ENCODE measurements around the gene AHCTF1. TPM values are rescaled to one million over a fixed set of nuclear protein-coding genes. Genes with fewer than 3 reads are reported as not detected.
"Not testable (repeated sequence)": the region's sequence is repeated elsewhere in the genome, so short reads cannot be mapped to it uniquely, and the experiment has no call there.

The AHCTF1 gene
- total RNA-seq, 1 experiment from 2014 or later, result 44.3 TPM

- H3K27ac ChIP-seq (ENCODE audit: insufficient read length, low read depth, low read length), result no peak overlapping the region
- DNase-seq, result no peak
- no peak overlapping the region for H4K91ac ChIP-seq (ENCODE audit: insufficient read length, low read depth, low read length)
- H2BK20ac ChIP-seq (ENCODE audit: low read depth, low read length, poor library complexity, severe bottlenecking), result no peak overlapping the region
- Mint-ChIP-seq H3K4me3 (no peak overlapping the region), H3K27me3 (ENCODE audit: low read depth) (no peaks in the 10 kb centered on the region), H3K27ac (no peak overlapping the region), H3K9me3 (no peaks in the 10 kb centered on the region), H3K4me1 (peaks cover 0 to 3% of the 10 kb centered on the region in 2 experiments; a peak in 1 of 4 replicates), H3K36me3 (ENCODE audit: insufficient read depth in 1 of 3, low read depth in 3 of 3) (peaks cover 21 to 61% (median 51%) of the 10 kb centered on the region in 3 experiments; a peak in 6 of 7 replicates)
- H2BK120ac ChIP-seq (ENCODE audit: low read depth, low read length, poor library complexity, severe bottlenecking), result no peak overlapping the region
- H3K4me1 ChIP-seq (ENCODE audit: insufficient read depth, low read length), result no peaks in the 10 kb centered on the region; the same call in 1 of the 2 replicates
- no CpG with 5 or more reads among the region's 5 CpGs for WGBS (ENCODE audit: extremely low coverage, insufficient read length, low lambda C conversion rate)
- no peak overlapping the region for H4K5ac ChIP-seq (ENCODE audit: insufficient read length, low read depth, low read length)
- H2BK5ac ChIP-seq (ENCODE audit: insufficient read length, low read length), result no peak overlapping the region
- H4K8ac ChIP-seq (replicated peaks; ENCODE audit: insufficient read length, low read depth, low read length), result no peak overlapping the region
- H3K23ac ChIP-seq (ENCODE audit: insufficient read length, low read depth, low read length), result no peak overlapping the region
- no peaks in the 10 kb centered on the region for H3K27me3 ChIP-seq (ENCODE audit: insufficient read depth, low read length)
- no peak overlapping the region for H3K9ac ChIP-seq (ENCODE audit: extremely low read depth, insufficient read length, low read length)
- no peak overlapping the region for H2AK5ac ChIP-seq (ENCODE audit: insufficient read length, low read length)
- H3K18ac ChIP-seq (ENCODE audit: insufficient read length, low read depth, low read length), result no peak overlapping the region
- H2AFZ ChIP-seq (ENCODE audit: low read length), result no peak overlapping the region
- H4K20me1 ChIP-seq (ENCODE audit: control insufficient read depth, insufficient read depth, insufficient read length), result no peaks in the 10 kb centered on the region
- H3K23me2 ChIP-seq (ENCODE audit: insufficient read length, low read depth, low read length, poor library complexity, severe bottlenecking), result no peaks in the 10 kb centered on the region
- H2BK12ac ChIP-seq (ENCODE audit: insufficient read length, low read depth, low read length), result no peak overlapping the region
- no peak overlapping the region for H3K14ac ChIP-seq (ENCODE audit: insufficient read depth, low read length)
- no peak overlapping the region for H3K4ac ChIP-seq (ENCODE audit: low read depth, low read length)
- no peak overlapping the region for H3K4me2 ChIP-seq (ENCODE audit: insufficient read depth, insufficient read length, low read length)
- H3K79me2 ChIP-seq (ENCODE audit: insufficient read depth, low read length), result no peaks in the 10 kb centered on the region
- TF ChIP-seq, protein P1, sequence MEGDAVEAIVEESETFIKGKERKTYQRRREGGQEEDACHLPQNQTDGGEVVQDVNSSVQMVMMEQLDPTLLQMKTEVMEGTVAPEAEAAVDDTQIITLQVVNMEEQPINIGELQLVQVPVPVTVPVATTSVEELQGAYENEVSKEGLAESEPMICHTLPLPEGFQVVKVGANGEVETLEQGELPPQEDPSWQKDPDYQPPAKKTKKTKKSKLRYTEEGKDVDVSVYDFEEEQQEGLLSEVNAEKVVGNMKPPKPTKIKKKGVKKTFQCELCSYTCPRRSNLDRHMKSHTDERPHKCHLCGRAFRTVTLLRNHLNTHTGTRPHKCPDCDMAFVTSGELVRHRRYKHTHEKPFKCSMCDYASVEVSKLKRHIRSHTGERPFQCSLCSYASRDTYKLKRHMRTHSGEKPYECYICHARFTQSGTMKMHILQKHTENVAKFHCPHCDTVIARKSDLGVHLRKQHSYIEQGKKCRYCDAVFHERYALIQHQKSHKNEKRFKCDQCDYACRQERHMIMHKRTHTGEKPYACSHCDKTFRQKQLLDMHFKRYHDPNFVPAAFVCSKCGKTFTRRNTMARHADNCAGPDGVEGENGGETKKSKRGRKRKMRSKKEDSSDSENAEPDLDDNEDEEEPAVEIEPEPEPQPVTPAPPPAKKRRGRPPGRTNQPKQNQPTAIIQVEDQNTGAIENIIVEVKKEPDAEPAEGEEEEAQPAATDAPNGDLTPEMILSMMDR (conservative IDR thresholded peaks at IDR 0.05), result no peak
- H3T11ph ChIP-seq (ENCODE audit: low read length), result no peak overlapping the region
- no peak overlapping the region for H2BK15ac ChIP-seq (ENCODE audit: low read depth, low read length)
- no peaks in the 10 kb centered on the region for H3K9me3 ChIP-seq (ENCODE audit: control insufficient read depth, low read depth, low read length)
- no peak overlapping the region for H3K56ac ChIP-seq (ENCODE audit: insufficient read length, low read depth, low read length)
- no peaks in the 10 kb centered on the region for H3K79me1 ChIP-seq (ENCODE audit: insufficient read depth, low read depth, low read length, poor library complexity, severe bottlenecking)
Measured at GRCh38 chr1:246843876-246844275, 87.9 kb downstream of the AHCTF1 start.

GRCh38 chr1:246840761-246841160 is 91.0 kb downstream of the AHCTF1 start:
- WGBS (ENCODE audit: extremely low coverage, insufficient read length, low lambda C conversion rate), result no CpG with 5 or more reads among the region's 3 CpGs
- H3K9me3 ChIP-seq (ENCODE audit: control insufficient read depth, low read depth, low read length); H3K79me2 ChIP-seq (ENCODE audit: insufficient read depth, low read length); DNase-seq; H3K27me3 ChIP-seq (ENCODE audit: insufficient read depth, low read length); H3K79me1 ChIP-seq (ENCODE audit: insufficient read depth, low read depth, low read length, poor library complexity, severe bottlenecking); H3T11ph ChIP-seq (ENCODE audit: low read length); H2BK12ac ChIP-seq (ENCODE audit: insufficient read length, low read depth, low read length); H2BK120ac ChIP-seq (ENCODE audit: low read depth, low read length, poor library complexity, severe bottlenecking); H3K23ac ChIP-seq (ENCODE audit: insufficient read length, low read depth, low read length); H2BK20ac ChIP-seq (ENCODE audit: low read depth, low read length, poor library complexity, severe bottlenecking); H3K4ac ChIP-seq (ENCODE audit: low read depth, low read length); H3K27ac Mint-ChIP-seq; H4K8ac ChIP-seq (replicated peaks; ENCODE audit: insufficient read length, low read depth, low read length); H4K91ac ChIP-seq (ENCODE audit: insufficient read length, low read depth, low read length); H2AK5ac ChIP-seq (ENCODE audit: insufficient read length, low read length); H3K18ac ChIP-seq (ENCODE audit: insufficient read length, low read depth, low read length); H3K14ac ChIP-seq (ENCODE audit: insufficient read depth, low read length); H3K4me1 ChIP-seq (ENCODE audit: insufficient read depth, low read length); H3K4me3 Mint-ChIP-seq; H3K9ac ChIP-seq (ENCODE audit: extremely low read depth, insufficient read length, low read length); H2BK5ac ChIP-seq (ENCODE audit: insufficient read length, low read length); H2AFZ ChIP-seq (ENCODE audit: low read length); H3K9me3 Mint-ChIP-seq; H3K27ac ChIP-seq (ENCODE audit: insufficient read length, low read depth, low read length); H3K4me1 Mint-ChIP-seq; H3K56ac ChIP-seq (ENCODE audit: insufficient read length, low read depth, low read length); H4K20me1 ChIP-seq (ENCODE audit: control insufficient read depth, insufficient read depth, insufficient read length); H3K27me3 Mint-ChIP-seq (ENCODE audit: low read depth); H3K23me2 ChIP-seq (ENCODE audit: insufficient read length, low read depth, low read length, poor library complexity, severe bottlenecking); H4K5ac ChIP-seq (ENCODE audit: insufficient read length, low read depth, low read length); H3K4me2 ChIP-seq (ENCODE audit: insufficient read depth, insufficient read length, low read length); H2BK15ac ChIP-seq (ENCODE audit: low read depth, low read length): not testable (repeated sequence)
- peaks cover 12 to 36% (median 26%) of the 10 kb centered on the region in 3 experiments; a peak in 6 of 7 replicates for H3K36me3 Mint-ChIP-seq (ENCODE audit: insufficient read depth in 1 of 3, low read depth in 3 of 3)

Measured in H9 (cell line).